ENCODE results near the gene CLIC6. TPM values are rescaled to one million over a fixed set of nuclear protein-coding genes. Genes with fewer than 3 reads are reported as not detected.

CLIC6 gene
- total and polyA plus RNA-seq, 2 experiments from 2014 or later = 1.1 to 1.5 TPM

DNA sequence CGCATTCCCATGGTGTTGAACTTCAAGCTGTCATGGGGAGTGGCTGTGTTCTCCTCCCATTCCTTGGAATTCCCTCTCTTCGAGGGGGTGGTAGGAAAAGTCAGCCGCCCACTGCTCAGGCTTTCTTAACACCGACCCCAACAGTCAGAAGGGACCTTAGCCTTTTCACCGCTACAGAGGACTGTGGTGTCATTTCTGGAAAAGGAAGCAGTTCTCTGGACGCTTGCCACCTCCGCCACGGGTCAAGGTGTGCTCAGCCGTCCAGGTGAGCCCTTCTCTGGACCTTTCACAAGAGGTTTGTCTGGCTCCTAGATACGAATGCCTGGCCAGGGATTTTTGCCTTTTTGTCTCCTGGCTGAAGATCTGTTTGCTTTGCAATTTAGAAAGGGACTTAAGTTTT is 31.8 kb downstream of the CLIC6 start:
- H3K4me3 Mint-ChIP-seq = no peak overlapping the region
- TF ChIP-seq NANOG (IDR thresholded peaks at IDR 0.05; ENCODE audit: borderline replicate concordance) (no peak), POLR2AphosphoS5 (IDR thresholded peaks at IDR 0.05; ENCODE audit: low read depth) (no peak), ZNF331 (CRISPR knock-in tag; IDR thresholded peaks at IDR 0.05; ENCODE audit: low read depth) (no peak), CREB1 (CRISPR knock-in tag; IDR thresholded peaks at IDR 0.05; ENCODE audit: low read depth) (no peak), STAT1 (IDR thresholded peaks at IDR 0.05; ENCODE audit: unreplicated experiment) (no peak), EZH2 (IDR thresholded peaks at IDR 0.05; ENCODE audit: low read depth, unreplicated experiment) (no peak), JUNB (IDR thresholded peaks at IDR 0.05; ENCODE audit: unreplicated experiment) (no peak)
- TF ChIP-seq, protein P1, sequence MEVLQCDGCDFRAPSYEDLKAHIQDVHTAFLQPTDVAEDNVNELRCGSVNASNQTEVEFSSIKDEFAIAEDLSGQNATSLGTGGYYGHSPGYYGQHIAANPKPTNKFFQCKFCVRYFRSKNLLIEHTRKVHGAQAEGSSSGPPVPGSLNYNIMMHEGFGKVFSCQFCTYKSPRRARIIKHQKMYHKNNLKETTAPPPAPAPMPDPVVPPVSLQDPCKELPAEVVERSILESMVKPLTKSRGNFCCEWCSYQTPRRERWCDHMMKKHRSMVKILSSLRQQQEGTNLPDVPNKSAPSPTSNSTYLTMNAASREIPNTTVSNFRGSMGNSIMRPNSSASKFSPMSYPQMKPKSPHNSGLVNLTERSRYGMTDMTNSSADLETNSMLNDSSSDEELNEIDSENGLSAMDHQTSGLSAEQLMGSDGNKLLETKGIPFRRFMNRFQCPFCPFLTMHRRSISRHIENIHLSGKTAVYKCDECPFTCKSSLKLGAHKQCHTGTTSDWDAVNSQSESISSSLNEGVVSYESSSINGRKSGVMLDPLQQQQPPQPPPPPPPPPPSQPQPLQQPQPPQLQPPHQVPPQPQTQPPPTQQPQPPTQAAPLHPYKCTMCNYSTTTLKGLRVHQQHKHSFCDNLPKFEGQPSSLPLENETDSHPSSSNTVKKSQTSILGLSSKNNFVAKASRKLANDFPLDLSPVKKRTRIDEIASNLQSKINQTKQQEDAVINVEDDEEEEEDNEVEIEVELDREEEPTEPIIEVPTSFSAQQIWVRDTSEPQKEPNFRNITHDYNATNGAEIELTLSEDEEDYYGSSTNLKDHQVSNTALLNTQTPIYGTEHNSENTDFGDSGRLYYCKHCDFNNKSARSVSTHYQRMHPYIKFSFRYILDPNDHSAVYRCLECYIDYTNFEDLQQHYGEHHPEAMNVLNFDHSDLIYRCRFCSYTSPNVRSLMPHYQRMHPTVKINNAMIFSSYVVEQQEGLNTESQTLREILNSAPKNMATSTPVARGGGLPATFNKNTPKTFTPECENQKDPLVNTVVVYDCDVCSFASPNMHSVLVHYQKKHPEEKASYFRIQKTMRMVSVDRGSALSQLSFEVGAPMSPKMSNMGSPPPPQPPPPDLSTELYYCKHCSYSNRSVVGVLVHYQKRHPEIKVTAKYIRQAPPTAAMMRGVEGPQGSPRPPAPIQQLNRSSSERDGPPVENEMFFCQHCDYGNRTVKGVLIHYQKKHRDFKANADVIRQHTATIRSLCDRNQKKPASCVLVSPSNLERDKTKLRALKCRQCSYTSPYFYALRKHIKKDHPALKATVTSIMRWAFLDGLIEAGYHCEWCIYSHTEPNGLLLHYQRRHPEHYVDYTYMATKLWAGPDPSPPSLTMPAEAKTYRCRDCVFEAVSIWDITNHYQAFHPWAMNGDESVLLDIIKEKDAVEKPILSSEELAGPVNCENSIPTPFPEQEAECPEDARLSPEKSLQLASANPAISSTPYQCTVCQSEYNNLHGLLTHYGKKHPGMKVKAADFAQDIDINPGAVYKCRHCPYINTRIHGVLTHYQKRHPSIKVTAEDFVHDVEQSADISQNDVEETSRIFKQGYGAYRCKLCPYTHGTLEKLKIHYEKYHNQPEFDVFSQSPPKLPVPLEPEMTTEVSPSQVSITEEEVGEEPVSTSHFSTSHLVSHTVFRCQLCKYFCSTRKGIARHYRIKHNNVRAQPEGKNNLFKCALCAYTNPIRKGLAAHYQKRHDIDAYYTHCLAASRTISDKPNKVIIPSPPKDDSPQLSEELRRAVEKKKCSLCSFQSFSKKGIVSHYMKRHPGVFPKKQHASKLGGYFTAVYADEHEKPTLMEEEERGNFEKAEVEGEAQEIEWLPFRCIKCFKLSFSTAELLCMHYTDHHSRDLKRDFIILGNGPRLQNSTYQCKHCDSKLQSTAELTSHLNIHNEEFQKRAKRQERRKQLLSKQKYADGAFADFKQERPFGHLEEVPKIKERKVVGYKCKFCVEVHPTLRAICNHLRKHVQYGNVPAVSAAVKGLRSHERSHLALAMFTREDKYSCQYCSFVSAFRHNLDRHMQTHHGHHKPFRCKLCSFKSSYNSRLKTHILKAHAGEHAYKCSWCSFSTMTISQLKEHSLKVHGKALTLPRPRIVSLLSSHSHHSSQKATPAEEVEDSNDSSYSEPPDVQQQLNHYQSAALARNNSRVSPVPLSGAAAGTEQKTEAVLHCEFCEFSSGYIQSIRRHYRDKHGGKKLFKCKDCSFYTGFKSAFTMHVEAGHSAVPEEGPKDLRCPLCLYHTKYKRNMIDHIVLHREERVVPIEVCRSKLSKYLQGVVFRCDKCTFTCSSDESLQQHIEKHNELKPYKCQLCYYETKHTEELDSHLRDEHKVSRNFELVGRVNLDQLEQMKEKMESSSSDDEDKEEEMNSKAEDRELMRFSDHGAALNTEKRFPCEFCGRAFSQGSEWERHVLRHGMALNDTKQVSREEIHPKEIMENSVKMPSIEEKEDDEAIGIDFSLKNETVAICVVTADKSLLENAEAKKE (CRISPR knock-in tag; IDR thresholded peaks at IDR 0.05) = no peak
- TF ChIP-seq, protein P2, sequence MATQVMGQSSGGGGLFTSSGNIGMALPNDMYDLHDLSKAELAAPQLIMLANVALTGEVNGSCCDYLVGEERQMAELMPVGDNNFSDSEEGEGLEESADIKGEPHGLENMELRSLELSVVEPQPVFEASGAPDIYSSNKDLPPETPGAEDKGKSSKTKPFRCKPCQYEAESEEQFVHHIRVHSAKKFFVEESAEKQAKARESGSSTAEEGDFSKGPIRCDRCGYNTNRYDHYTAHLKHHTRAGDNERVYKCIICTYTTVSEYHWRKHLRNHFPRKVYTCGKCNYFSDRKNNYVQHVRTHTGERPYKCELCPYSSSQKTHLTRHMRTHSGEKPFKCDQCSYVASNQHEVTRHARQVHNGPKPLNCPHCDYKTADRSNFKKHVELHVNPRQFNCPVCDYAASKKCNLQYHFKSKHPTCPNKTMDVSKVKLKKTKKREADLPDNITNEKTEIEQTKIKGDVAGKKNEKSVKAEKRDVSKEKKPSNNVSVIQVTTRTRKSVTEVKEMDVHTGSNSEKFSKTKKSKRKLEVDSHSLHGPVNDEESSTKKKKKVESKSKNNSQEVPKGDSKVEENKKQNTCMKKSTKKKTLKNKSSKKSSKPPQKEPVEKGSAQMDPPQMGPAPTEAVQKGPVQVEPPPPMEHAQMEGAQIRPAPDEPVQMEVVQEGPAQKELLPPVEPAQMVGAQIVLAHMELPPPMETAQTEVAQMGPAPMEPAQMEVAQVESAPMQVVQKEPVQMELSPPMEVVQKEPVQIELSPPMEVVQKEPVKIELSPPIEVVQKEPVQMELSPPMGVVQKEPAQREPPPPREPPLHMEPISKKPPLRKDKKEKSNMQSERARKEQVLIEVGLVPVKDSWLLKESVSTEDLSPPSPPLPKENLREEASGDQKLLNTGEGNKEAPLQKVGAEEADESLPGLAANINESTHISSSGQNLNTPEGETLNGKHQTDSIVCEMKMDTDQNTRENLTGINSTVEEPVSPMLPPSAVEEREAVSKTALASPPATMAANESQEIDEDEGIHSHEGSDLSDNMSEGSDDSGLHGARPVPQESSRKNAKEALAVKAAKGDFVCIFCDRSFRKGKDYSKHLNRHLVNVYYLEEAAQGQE (IDR thresholded peaks at IDR 0.05; ENCODE audit: unreplicated experiment) = no peak
- TF ChIP-seq, protein P3, sequence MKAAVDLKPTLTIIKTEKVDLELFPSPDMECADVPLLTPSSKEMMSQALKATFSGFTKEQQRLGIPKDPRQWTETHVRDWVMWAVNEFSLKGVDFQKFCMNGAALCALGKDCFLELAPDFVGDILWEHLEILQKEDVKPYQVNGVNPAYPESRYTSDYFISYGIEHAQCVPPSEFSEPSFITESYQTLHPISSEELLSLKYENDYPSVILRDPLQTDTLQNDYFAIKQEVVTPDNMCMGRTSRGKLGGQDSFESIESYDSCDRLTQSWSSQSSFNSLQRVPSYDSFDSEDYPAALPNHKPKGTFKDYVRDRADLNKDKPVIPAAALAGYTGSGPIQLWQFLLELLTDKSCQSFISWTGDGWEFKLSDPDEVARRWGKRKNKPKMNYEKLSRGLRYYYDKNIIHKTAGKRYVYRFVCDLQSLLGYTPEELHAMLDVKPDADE (IDR thresholded peaks at IDR 0.05) = no peak
- H3K9me3 Mint-ChIP-seq = no peaks in the 10 kb centered on the region
- Histone ChIP-seq H3K4me3 (no peak overlapping the region), H3F3A (replicated peaks; ENCODE audit: low read depth) (no peaks in the 10 kb centered on the region), H3K4me2 (no peak overlapping the region), H3K27ac (ENCODE audit: low read depth) (no peak overlapping the region), H4K20me1 (replicated peaks; ENCODE audit: insufficient read depth) (no peaks in the 10 kb centered on the region), H2AFZ (no peak overlapping the region), H3K27me3 (ENCODE audit: insufficient read depth) (no peaks in the 10 kb centered on the region), H3K9me2 (ENCODE audit: insufficient read depth) (peaks cover 11% of the 10 kb centered on the region; the same call in 1 of the 2 replicates), H3K4me1 (ENCODE audit: insufficient read depth) (no peaks in the 10 kb centered on the region), H3K36me3 (ENCODE audit: insufficient read depth) (no peaks in the 10 kb centered on the region), H3K79me2 (replicated peaks; ENCODE audit: insufficient read depth) (no peaks in the 10 kb centered on the region)
- H3K27ac Mint-ChIP-seq = no peak overlapping the region
- peaks cover 3% of the 10 kb centered on the region; the same call in 1 of the 3 replicates for H3K36me3 Mint-ChIP-seq (ENCODE audit: low read depth)
- DNase-seq (ENCODE audit: low spot score) (no peak), ATAC-seq (no peak)
- H3K4me1 Mint-ChIP-seq = peaks cover 14% of the 10 kb centered on the region
- H3K27me3 Mint-ChIP-seq (ENCODE audit: insufficient read depth, low read depth, poor library complexity) = peaks cover 2% of the 10 kb centered on the region

All from GM23338 (cell line).